ENCODE measurements around the gene TTLL3. TPM values are rescaled to one million over a fixed set of nuclear protein-coding genes. Genes with fewer than 3 reads are reported as not detected.

TTLL3 gene
- total and polyA plus RNA-seq, 2 of the 8 experiments (the other 6 are each of a cell fraction or from before 2014, with no cell fraction given), result 5.9 to 8.9 TPM

- TF ChIP-seq ATF2 (IDR thresholded peaks at IDR 0.05; ENCODE audit: low read length) (no peak), SP2 (IDR thresholded peaks at IDR 0.05; ENCODE audit: low read length) (no peak), KDM1A (IDR thresholded peaks at IDR 0.05; ENCODE audit: borderline replicate concordance, low read length) (no peak)
Observed at GRCh38 chr3:9818666-9819335, 8.7 kb downstream of the TTLL3 start (continued).

Measured in H1 (cell line).